Nephron (organoid): ENCODE results near the gene ZG16.
A peak's percentile ranks its signal among the peaks of the same experiment; 100 is the strongest.
"Not testable (repeated sequence)": the region's sequence is repeated elsewhere in the genome, so short reads cannot be mapped to it uniquely, and the experiment has no call there.

ENCODE experiments used
- H3K27ac Mint-ChIP-seq, 3 experiments: 2 replicates each; pipeline ENCODE4 v1.8.0; 2020; ENCODE audit warnings: mixed read lengths in 3 of 3, mild to moderate bottlenecking in 2 of 3, moderate library complexity in 1 of 3
- H3K27me3 Mint-ChIP-seq: 2 replicates; pipeline ENCODE4 v1.8.0; 2021; ENCODE audit warnings: low read depth, mild to moderate bottlenecking, moderate library complexity, mixed read lengths
- H3K36me3 Mint-ChIP-seq: 2 replicates; pipeline ENCODE4 v1.8.0; 2020; ENCODE audit warnings: low read depth, mixed read lengths
- H3K4me1 Mint-ChIP-seq: 2 replicates; pipeline ENCODE4 v1.8.0; 2020; ENCODE audit warnings: mixed read lengths
- H3K4me3 Mint-ChIP-seq, 3 experiments: 2 replicates each; pipeline ENCODE4 v1.8.0; 2020; ENCODE audit warnings: mild to moderate bottlenecking in 3 of 3, mixed read lengths in 3 of 3, moderate library complexity in 2 of 3
- H3K9me3 Mint-ChIP-seq: 2 replicates; pipeline ENCODE4 v1.8.0; 2020; ENCODE audit warnings: mixed read lengths
- TF ChIP-seq, protein P1 (sequence below), 3 experiments: fragments of 200-600 bp; sonication (generic); IDR thresholded peaks; one replicate each; pipeline ENCODE4 v1.5.0; 2021; ENCODE audit warnings: antibody characterized with exemption in 3 of 3; ENCODE audit not compliant: unreplicated experiment in 3 of 3

ZG16 gene

GRCh38 chr16:29736764-29737163, 41.3 kb upstream of the ZG16 start:
- TF ChIP-seq, protein P1, sequence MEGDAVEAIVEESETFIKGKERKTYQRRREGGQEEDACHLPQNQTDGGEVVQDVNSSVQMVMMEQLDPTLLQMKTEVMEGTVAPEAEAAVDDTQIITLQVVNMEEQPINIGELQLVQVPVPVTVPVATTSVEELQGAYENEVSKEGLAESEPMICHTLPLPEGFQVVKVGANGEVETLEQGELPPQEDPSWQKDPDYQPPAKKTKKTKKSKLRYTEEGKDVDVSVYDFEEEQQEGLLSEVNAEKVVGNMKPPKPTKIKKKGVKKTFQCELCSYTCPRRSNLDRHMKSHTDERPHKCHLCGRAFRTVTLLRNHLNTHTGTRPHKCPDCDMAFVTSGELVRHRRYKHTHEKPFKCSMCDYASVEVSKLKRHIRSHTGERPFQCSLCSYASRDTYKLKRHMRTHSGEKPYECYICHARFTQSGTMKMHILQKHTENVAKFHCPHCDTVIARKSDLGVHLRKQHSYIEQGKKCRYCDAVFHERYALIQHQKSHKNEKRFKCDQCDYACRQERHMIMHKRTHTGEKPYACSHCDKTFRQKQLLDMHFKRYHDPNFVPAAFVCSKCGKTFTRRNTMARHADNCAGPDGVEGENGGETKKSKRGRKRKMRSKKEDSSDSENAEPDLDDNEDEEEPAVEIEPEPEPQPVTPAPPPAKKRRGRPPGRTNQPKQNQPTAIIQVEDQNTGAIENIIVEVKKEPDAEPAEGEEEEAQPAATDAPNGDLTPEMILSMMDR (IDR thresholded peaks at IDR 0.05; ENCODE audit: unreplicated experiment in 3 of 3): no peak
- Mint-ChIP-seq H3K27me3 (no peaks in the 10 kb centered on the region), H3K9me3 (no peaks in the 10 kb centered on the region), H3K27ac (no peak overlapping the region), H3K36me3 (no peaks in the 10 kb centered on the region), H3K4me3 (no peak overlapping the region), H3K4me1 (no peaks in the 10 kb centered on the region)

GRCh38 chr16:29737713-29738112, 40.3 kb upstream of the ZG16 start:
- H3K36me3 Mint-ChIP-seq: no peaks in the 10 kb centered on the region
- H3K4me1 Mint-ChIP-seq: no peaks in the 10 kb centered on the region
- H3K9me3 Mint-ChIP-seq: no peaks in the 10 kb centered on the region
- no peaks in the 10 kb centered on the region for H3K27me3 Mint-ChIP-seq
- H3K4me3 Mint-ChIP-seq: no peak overlapping the region
- peak overlapping the region in 1 of 3 experiments; percentile 8 for H3K27ac Mint-ChIP-seq
- TF ChIP-seq, protein P1 (IDR thresholded peaks at IDR 0.05; ENCODE audit: unreplicated experiment in 3 of 3): no peak

DNA sequence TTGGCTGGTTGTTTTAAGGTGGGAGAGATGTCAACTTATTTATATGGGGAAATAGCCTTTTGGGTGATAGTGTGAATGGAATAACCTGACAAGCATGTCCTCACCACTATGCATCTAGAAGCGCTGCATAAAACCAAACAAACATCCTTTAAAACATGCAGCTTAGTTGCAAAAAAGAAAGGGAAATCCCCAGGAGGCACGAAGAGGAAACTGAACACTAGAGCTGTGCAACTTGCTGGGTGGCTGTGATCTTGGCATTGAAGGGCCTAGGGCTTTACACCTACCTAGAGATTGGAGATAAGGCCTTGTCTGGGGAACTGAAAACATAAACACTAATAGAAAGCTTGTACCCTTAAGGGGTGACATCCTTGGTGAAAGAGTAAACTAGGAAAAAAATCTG, 39.5 kb upstream of the ZG16 start:
- Mint-ChIP-seq H3K36me3 (no peaks in the 10 kb centered on the region), H3K9me3 (no peaks in the 10 kb centered on the region)

DNA sequence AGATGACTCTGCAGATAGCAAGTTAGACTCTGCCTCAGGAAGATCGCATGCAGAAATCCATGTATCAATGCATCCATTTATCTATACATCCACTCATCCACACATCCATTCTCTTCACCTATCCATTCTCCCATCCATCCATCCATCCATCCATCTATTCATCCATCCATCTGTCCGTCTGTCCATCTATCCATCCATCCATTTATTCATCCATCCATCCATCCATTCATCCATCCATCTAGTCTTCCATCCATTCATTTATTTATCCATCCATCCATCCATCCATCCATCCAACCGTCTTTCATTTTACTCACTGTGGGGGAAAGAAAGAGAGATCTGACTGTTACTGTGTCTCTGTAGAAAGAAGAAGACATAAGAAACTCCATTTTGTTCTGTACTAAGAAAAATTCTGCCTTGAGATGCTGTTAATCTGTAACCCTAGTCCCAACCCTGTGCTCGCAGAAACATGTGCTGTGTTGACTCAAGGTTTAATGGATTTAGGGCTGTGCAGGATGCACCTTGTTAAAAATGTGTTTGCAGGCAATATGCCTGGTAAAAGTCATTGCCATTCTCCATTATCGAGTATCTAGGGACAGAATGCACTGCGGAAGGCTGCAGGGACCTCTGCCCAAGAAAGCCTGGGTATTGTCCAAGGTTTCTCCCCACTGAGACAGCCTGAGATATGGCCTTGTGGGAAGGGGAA, 38.0 kb upstream of the ZG16 start:
- not testable (repeated sequence) for H3K36me3 Mint-ChIP-seq, H3K4me1 Mint-ChIP-seq, H3K27me3 Mint-ChIP-seq, H3K9me3 Mint-ChIP-seq, H3K4me3 Mint-ChIP-seq
- peak overlapping the region in 1 of 3 experiments; percentile 8 for H3K27ac Mint-ChIP-seq

More for the DNA sequence above, 39.5 kb upstream of the ZG16 start:
- Mint-ChIP-seq H3K27me3 (no peaks in the 10 kb centered on the region), H3K27ac (no peak overlapping the region), H3K4me3 (no peak overlapping the region), H3K4me1 (no peaks in the 10 kb centered on the region)
- TF ChIP-seq, protein P1 (IDR thresholded peaks at IDR 0.05; ENCODE audit: unreplicated experiment in 3 of 3): no peak

- not testable (repeated sequence) for H3K36me3 Mint-ChIP-seq, H3K4me3 Mint-ChIP-seq, H3K27ac Mint-ChIP-seq, H3K27me3 Mint-ChIP-seq, H3K4me1 Mint-ChIP-seq, H3K9me3 Mint-ChIP-seq
Measured at GRCh38 chr16:29740630-29741015, 37.4 kb upstream of the ZG16 start.

DNA sequence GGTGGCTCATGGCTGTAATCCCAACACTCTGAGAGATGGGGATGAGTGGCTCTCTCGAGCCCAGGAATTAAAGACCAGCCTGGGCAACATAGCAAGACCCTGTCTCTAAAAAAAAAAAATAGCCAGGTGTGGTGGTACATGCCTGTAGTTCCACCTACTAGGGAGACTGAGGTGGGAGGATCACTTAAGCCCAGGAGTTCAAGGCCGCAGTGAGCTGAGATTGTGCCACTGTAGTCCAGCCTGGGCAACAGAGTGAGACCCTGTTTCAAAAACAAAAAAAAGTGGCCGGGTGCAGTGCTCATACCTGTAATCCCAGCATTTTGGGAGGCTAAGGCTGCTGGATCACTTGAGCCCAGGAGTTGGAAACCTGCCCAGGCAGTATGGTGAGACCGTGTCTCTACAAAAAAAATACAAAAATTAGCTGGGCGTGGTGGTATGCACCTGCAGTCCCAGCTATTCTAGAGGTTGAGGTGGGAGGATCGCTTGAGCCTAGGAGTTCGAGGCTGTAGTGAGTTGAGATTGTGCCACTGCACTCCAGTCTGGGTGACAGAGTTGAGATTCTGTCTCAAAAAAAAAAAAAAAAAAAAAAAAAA, 35.3 kb upstream of the ZG16 start:
- Mint-ChIP-seq H3K27ac (no peak overlapping the region), H3K4me3 (no peak overlapping the region), H3K4me1 (no peaks in the 10 kb centered on the region), H3K9me3 (no peaks in the 10 kb centered on the region), H3K36me3 (no peaks in the 10 kb centered on the region), H3K27me3 (no peaks in the 10 kb centered on the region)
- TF ChIP-seq, protein P1 (IDR thresholded peaks at IDR 0.05; ENCODE audit: unreplicated experiment in 3 of 3): no peak

- Mint-ChIP-seq H3K27ac (no peak overlapping the region), H3K4me1 (no peaks in the 10 kb centered on the region), H3K9me3 (no peaks in the 10 kb centered on the region), H3K4me3 (no peak overlapping the region), H3K27me3 (no peaks in the 10 kb centered on the region), H3K36me3 (no peaks in the 10 kb centered on the region)
- TF ChIP-seq, protein P1 (IDR thresholded peaks at IDR 0.05; ENCODE audit: unreplicated experiment in 3 of 3): no peak
Measured at GRCh38 chr16:29743475-29743826, 34.6 kb upstream of the ZG16 start.
